Colonic mucosa (tissue), 4 donors: ENCODE data around the gene GIT2. TPM values are rescaled to one million over a fixed set of nuclear protein-coding genes. Genes with fewer than 3 reads are reported as not detected.

Experiments used
- DNase-seq: peaks from one replicate; pipeline ENCODE4 v3.0.0-alpha.2; 2020
- H3K27ac ChIP-seq: fragments of 200-600 bp; one replicate; pipeline ENCODE4 v1.8.0; 2021
- H3K27me3 ChIP-seq: fragments of 200-600 bp; one replicate; pipeline ENCODE4 v1.8.0; 2021
- H3K36me3 ChIP-seq: fragments of 200-600 bp; one replicate; pipeline ENCODE4 v1.8.0; 2021
- H3K4me1 ChIP-seq: fragments of 200-600 bp; one replicate; pipeline ENCODE4 v1.8.0; 2021; ENCODE audit warnings: mild to moderate bottlenecking
- H3K4me3 ChIP-seq: fragments of 200-600 bp; one replicate; pipeline ENCODE4 v1.8.0; 2021
- H3K9ac ChIP-seq, 2 donors: one replicate each; pipeline ENCODE4 v1.7.0; 2013; ENCODE audit warnings: control low read depth in 2 of 2, low read depth in 2 of 2, low read length in 2 of 2
- H3K9me3 ChIP-seq: fragments of 200-600 bp; one replicate; pipeline ENCODE4 v1.8.0; 2021
- intact Hi-C: fragments of 100-400 bp; cut with DNase I; formaldehyde crosslinking; loops from one replicate; pipeline ENCODE4 v1.14.1; 2022
- total RNA-seq, 2 donors: library from RNA; stranded (reverse); fragmentation: NEBNext Ultra II Directional in 1 of 2; extraction: Animal tissue kit (Norgen Biotek cat#: 25700) in 1 of 2; gene quantifications; one replicate each; pipeline ENCODE4 v1.2.1, GENCODE V29; 2021
- TF ChIP-seq, protein P1 (sequence below): fragments of 200-600 bp; IDR thresholded peaks from one replicate; pipeline ENCODE4 v1.8.0; 2022; ENCODE audit warnings: antibody characterized with exemption, mild to moderate bottlenecking
- donor health status: healthy.
- donor health status: DM: no; HTN: no; CAD: no.
- donor health status: DM: no; HTN: no; CAD: no.

Gene GIT2
- total RNA-seq, 2 donors from 2014 or later, result 23.3 to 26.8 TPM

DNA sequence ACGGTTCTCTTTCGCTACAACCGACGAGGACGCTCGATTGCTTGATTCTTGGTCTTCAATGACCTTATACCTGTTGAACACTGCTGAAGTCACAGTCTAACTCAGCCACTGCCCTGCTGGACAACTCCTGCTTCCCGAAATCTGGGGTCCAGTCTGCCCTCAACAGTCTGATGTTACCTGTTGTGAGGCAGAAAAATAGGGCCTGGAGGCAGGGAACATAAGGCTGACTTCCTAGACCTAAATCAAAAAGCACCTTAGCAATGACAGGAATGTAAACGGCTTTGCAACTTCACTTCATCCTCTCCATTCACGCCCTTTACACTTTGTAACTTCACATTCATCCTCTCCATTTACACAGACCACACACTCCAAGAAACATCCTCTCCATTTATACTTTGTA, 115.2 kb downstream of the GIT2 start:
- intact Hi-C loops, result loop anchor here (5.0 kb wide), 1 partner anchor 74 kb away; no protein-coding TSS in a partner anchor

DNA sequence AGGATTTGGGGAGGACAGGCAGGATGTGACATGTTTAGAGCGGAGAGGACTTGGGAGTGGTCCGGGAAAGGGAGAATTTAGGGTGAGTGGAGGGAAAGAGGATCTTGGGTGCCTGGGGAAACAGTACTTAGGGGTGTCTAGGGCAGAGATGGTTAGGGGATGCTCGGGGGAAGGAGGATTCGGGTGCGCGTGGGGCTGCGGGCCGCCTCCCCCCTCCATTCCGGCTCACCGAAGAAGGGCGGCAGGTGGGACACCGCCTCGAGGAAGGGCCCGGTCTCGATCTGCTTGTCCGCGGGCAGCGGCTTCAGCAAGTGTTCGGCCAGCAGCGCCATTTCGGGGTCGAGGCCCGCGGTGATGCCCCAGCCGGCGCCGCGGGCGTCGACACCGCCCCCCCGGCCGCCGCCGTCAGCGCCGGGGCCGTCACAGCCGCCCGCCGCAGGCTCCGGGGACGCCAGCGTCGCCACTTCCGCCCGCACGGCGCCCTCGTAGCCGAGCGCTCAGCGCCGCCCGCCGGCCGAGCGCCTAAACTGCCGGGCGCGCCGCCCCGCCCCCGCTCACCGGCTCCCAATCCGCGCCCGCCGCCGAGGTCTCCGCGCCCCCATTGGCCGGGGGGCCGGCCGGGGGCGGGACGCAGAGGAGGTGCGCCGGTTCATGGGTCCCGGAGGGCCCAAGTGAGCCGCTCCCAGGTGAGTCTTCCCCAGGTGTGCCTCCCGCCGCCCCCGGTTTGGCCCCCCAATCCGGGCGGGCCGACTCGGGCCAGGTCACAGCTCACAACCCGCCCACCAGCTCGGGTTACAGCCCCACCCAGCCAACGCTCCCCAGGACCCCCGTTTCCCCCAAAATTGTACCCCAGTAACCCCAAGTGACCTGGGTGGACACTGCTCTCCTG, 115.9 kb downstream of the GIT2 start, which contains the start of gene GLTP:
Gene GLTP, minus strand, starts transcription at position 499 of the 889 bp plus-strand sequence. Its CDS starts 167 bp downstream, at position 332.
- Histone ChIP-seq H3K27me3 (no peaks in the 10 kb centered on the region), H3K4me3 (peak within 1 kb of the TSS; percentile 68), H3K9me3 (no peaks in the 10 kb centered on the region), H3K27ac (peak within 1 kb of the TSS; percentile 26), H3K36me3 (no peaks in the 10 kb centered on the region), H3K4me1 (peaks cover 5% of the 10 kb centered on the region), H3K9ac (peak within 1 kb of the TSS; percentile 85 to 88)
- intact Hi-C loops, result loop anchor here (5.0 kb wide), 1 partner anchor 73 kb away; no protein-coding TSS in a partner anchor
- TF ChIP-seq, protein P1, sequence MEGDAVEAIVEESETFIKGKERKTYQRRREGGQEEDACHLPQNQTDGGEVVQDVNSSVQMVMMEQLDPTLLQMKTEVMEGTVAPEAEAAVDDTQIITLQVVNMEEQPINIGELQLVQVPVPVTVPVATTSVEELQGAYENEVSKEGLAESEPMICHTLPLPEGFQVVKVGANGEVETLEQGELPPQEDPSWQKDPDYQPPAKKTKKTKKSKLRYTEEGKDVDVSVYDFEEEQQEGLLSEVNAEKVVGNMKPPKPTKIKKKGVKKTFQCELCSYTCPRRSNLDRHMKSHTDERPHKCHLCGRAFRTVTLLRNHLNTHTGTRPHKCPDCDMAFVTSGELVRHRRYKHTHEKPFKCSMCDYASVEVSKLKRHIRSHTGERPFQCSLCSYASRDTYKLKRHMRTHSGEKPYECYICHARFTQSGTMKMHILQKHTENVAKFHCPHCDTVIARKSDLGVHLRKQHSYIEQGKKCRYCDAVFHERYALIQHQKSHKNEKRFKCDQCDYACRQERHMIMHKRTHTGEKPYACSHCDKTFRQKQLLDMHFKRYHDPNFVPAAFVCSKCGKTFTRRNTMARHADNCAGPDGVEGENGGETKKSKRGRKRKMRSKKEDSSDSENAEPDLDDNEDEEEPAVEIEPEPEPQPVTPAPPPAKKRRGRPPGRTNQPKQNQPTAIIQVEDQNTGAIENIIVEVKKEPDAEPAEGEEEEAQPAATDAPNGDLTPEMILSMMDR, result peak; percentile 17
- peak; percentile 84 for DNase-seq

More for the DNA sequence above, 115.2 kb downstream of the GIT2 start:
- TF ChIP-seq, protein P1, result no peak
- DNase-seq, result no peak
- Histone ChIP-seq H3K36me3 (no peaks in the 10 kb centered on the region), H3K27ac (no peak overlapping the region), H3K4me3 (peak overlapping the region; percentile 68), H3K27me3 (no peaks in the 10 kb centered on the region), H3K4me1 (peaks cover 3% of the 10 kb centered on the region), H3K9ac (peak overlapping the region; percentile 48 to 84), H3K9me3 (no peaks in the 10 kb centered on the region)

Other genes starting within 250 kb of the GIT2 start
- gene TRPV4, start 163.0 kb downstream of the GIT2 start, total RNA-seq, result under 1 TPM; 0.10 to 0.32 TPM
- gene GLTP, start 115.8 kb downstream of the GIT2 start, total RNA-seq, result 10 to 100 TPM; 72.0 to 76.3 TPM
- gene TCHP, start 96.1 kb downstream of the GIT2 start, total RNA-seq, result 10 to 100 TPM; 11.4 to 27.0 TPM
- 10 to 100 TPM; 39.9 to 69.1 TPM for gene ANKRD13A, start 3.1 kb upstream of the GIT2 start, total RNA-seq
- 1 to 10 TPM; 7.2 to 8.4 TPM for gene C12orf76, start 52.2 kb upstream of the GIT2 start, total RNA-seq
- 1 to 10 TPM; 4.2 to 5.3 TPM for gene IFT81, start 128.0 kb upstream of the GIT2 start, total RNA-seq